Uterus (tissue), 4 donors: ENCODE data around the gene CPVL. TPM values are rescaled to one million over a fixed set of nuclear protein-coding genes. Genes with fewer than 3 reads are reported as not detected.
A peak's percentile ranks its signal among the peaks of the same experiment; 100 is the strongest.

Source experiments
- DNase-seq, 2 donors: peaks; one replicate each; pipeline ENCODE4 v3.0.0-alpha.2; 2019 to 2020
- H3K27ac ChIP-seq, 2 donors: fragments of 200-600 bp; sonication (generic); 1 replicate in 1 of 2; 2 replicates in 1 of 2; pipeline ENCODE4 v1.5.1; 2016 to 2018
- H3K27me3 ChIP-seq, 2 donors: fragments of 200-600 bp; sonication (generic); one replicate each; pipeline ENCODE4 v1.5.1; 2018 to 2019; ENCODE audit warnings: control low read depth in 1 of 2
- H3K36me3 ChIP-seq, 2 donors: fragments of 200-600 bp; sonication (generic); one replicate each; pipeline ENCODE4 v1.5.1; 2019; ENCODE audit warnings: control low read depth in 1 of 2
- H3K4me1 ChIP-seq, 2 donors: fragments of 200-600 bp; sonication (generic); one replicate each; pipeline ENCODE4 v1.5.1; 2018 to 2019; ENCODE audit warnings: control low read depth in 1 of 2
- H3K4me3 ChIP-seq, 2 donors: fragments of 200-600 bp; sonication (generic); 1 replicate in 1 of 2; 2 replicates in 1 of 2; pipeline ENCODE4 v1.5.1; 2018 to 2019; ENCODE audit warnings: mild to moderate bottlenecking in 1 of 2
- H3K9me3 ChIP-seq, 2 donors: fragments of 200-600 bp; sonication (generic); one replicate each; pipeline ENCODE4 v1.5.1; 2019; ENCODE audit warnings: control low read depth in 1 of 2
- CTCF ChIP-seq, 4 experiments: fragments of 200-600 bp in 2 of 4; fragments of 450-650 bp in 2 of 4; sonication (generic) in 2 of 4; IDR thresholded peaks; one replicate each; pipeline ENCODE4 v1.5.1; 2016 to 2019; ENCODE audit warnings: antibody characterized with exemption in 4 of 4, mild to moderate bottlenecking in 2 of 4, moderate library complexity in 1 of 4
- POLR2A ChIP-seq, 2 donors: fragments of 450-650 bp; IDR thresholded peaks; one replicate each; pipeline ENCODE4 v1.6.1; 2016; ENCODE audit warnings: antibody characterized with exemption in 2 of 2, mild to moderate bottlenecking in 1 of 2, moderate library complexity in 1 of 2
- intact Hi-C: fragments of 100-400 bp; cut with DNase I; formaldehyde crosslinking; loops from one replicate; pipeline ENCODE4 v1.15.1; 2023; ENCODE audit warnings: low total_unique reads
- total RNA-seq, 4 donors: library from RNA; depleted of rRNA in 3 of 4; stranded (reverse); fragments of >200 nt in 3 of 4; gene quantifications; one replicate each; pipeline versions ENCODE4 v1.1.0 to v1.2.4, GENCODE V29; 2014 to 2023
- donor health status: DM: yes; HTN: yes; CAD: no.

Gene CPVL
- total RNA-seq, 4 donors from 2014 or later, result 8.5 to 21.1 (median 14.5) TPM

- no peak for TF ChIP-seq POLR2A (IDR thresholded peaks at IDR 0.05)
- TF ChIP-seq CTCF (IDR thresholded peaks at IDR 0.05), result no peak
Observed at GRCh38 chr7:28964056-28964455, 182.3 kb downstream of the CPVL start.

GRCh38 chr7:28961972-28962371 lies 184.4 kb downstream of the CPVL start:
- H3K27ac ChIP-seq, result no peak overlapping the region
- H3K4me3 ChIP-seq, result no peak overlapping the region
- intact Hi-C loops, result no loop called here
- DNase-seq, result no peak
- no peaks in the 10 kb centered on the region for H3K36me3 ChIP-seq
- H3K27me3 ChIP-seq, result no peaks in the 10 kb centered on the region
- H3K9me3 ChIP-seq, result no peaks in the 10 kb centered on the region
- H3K4me1 ChIP-seq, result peaks cover 0 to 7% of the 10 kb centered on the region in 2 donors
- no peak for TF ChIP-seq POLR2A (IDR thresholded peaks at IDR 0.05)
- TF ChIP-seq CTCF (IDR thresholded peaks at IDR 0.05), result no peak

More at GRCh38 chr7:28964056-28964455, 182.3 kb downstream of the CPVL start:
- no peaks in the 10 kb centered on the region for H3K36me3 ChIP-seq
- no peaks in the 10 kb centered on the region for H3K9me3 ChIP-seq
- H3K4me1 ChIP-seq, result no peaks in the 10 kb centered on the region
- no peak for DNase-seq
- no peak overlapping the region for H3K27ac ChIP-seq
- H3K27me3 ChIP-seq, result no peaks in the 10 kb centered on the region
- intact Hi-C loops, result no loop called here
- no peak overlapping the region for H3K4me3 ChIP-seq

GRCh38 chr7:28960071-28960840 lies 186.1 kb downstream of the CPVL start:
- intact Hi-C loops, result no loop called here
- Histone ChIP-seq H3K36me3 (no peaks in the 10 kb centered on the region), H3K27me3 (no peaks in the 10 kb centered on the region), H3K9me3 (no peaks in the 10 kb centered on the region), H3K27ac (no peak overlapping the region), H3K4me3 (no peak overlapping the region), H3K4me1 (peaks cover 0 to 15% of the 10 kb centered on the region in 2 donors)
- DNase-seq, result no peak
- no peak for TF ChIP-seq POLR2A (IDR thresholded peaks at IDR 0.05)
- TF ChIP-seq CTCF (IDR thresholded peaks at IDR 0.05), result no peak

GRCh38 chr7:28958980-28959347 lies 187.4 kb downstream of the CPVL start:
- Histone ChIP-seq H3K9me3 (no peaks in the 10 kb centered on the region), H3K27ac (peak overlapping the region; percentile 37 to 75), H3K4me1 (peaks cover 0 to 15% of the 10 kb centered on the region in 2 donors), H3K27me3 (no peaks in the 10 kb centered on the region), H3K4me3 (peak overlapping the region in 1 of 2 donors; percentile 55), H3K36me3 (no peaks in the 10 kb centered on the region)
- TF ChIP-seq POLR2A (IDR thresholded peaks at IDR 0.05), result no peak
- no peak for TF ChIP-seq CTCF (IDR thresholded peaks at IDR 0.05)
- no peak for DNase-seq
- intact Hi-C loops, result no loop called here

GRCh38 chr7:28958235-28958979 lies 187.9 kb downstream of the CPVL start, which contains the start of gene TRIL:
TSS of gene TRIL (minus strand) at chr7:28958330. CDS start at chr7:28958046, 284 bp downstream.
- intact Hi-C loops, result no loop called here
- Histone ChIP-seq H3K27ac (peak within 1 kb of the TSS; percentile 37 to 75), H3K27me3 (no peaks in the 10 kb centered on the region)

More at GRCh38 chr7:28958235-28958979, 187.9 kb downstream of the CPVL start, which contains the start of gene TRIL:
- no peaks in the 10 kb centered on the region for H3K36me3 ChIP-seq
- no peaks in the 10 kb centered on the region for H3K9me3 ChIP-seq
- peak within 1 kb of the TSS; percentile 36 to 55 for H3K4me3 ChIP-seq
- peaks cover 0 to 15% of the 10 kb centered on the region in 2 donors for H3K4me1 ChIP-seq
- peak; percentile 85 to 93 for DNase-seq
- TF ChIP-seq POLR2A (IDR thresholded peaks at IDR 0.05) (no peak), CTCF (IDR thresholded peaks at IDR 0.05) (no peak)
